ENCODE data around the gene ZFP3.
"Not testable (repeated sequence)": the region's sequence is repeated elsewhere in the genome, so short reads cannot be mapped to it uniquely, and the experiment has no call there.

GRCh38 chr17:5077275-5077674 lies 992 bp upstream of the ZFP3 start:
- not testable (repeated sequence) for TF ChIP-seq CTCF (conservative IDR thresholded peaks at IDR 0.05 in 1 of 2, IDR thresholded peaks at IDR 0.05 in 1 of 2; ENCODE audit: extremely low read depth in 1 of 2, insufficient read depth in 1 of 2, low read depth in 1 of 2, low read length in 2 of 2); EZH2 (IDR thresholded peaks at IDR 0.05; ENCODE audit: borderline replicate concordance, low read length)

Measured in mammary epithelial cell (primary cell).